Activated naive CD4-positive, alpha-beta T cell treated with anti-CD3 and anti-CD28 coated beads, Interleukin-2, amount 10 ng/mL, durations not matched to agents 7 days and 5 days (primary cell): ENCODE measurements around the gene SH3BP5.
"Not testable (repeated sequence)": the region's sequence is repeated elsewhere in the genome, so short reads cannot be mapped to it uniquely, and the experiment has no call there.

ENCODE experiments used
- CTCF ChIA-PET: fragments of 350-600 bp; sonication (Branson Sonifier 250); formaldehyde crosslinking; loops from one replicate; lab custom pipeline; 2021; ENCODE audit warnings: antibody characterized with exemption; lab: Charles Lee
- DNase-seq: peaks from one replicate; pipeline ENCODE4 v3.0.0-alpha.2; 2020
- H3K27ac Mint-ChIP-seq: one replicate; pipeline ENCODE4 v1.8.0; 2021; ENCODE audit warnings: mild to moderate bottlenecking, moderate library complexity, mixed read lengths
- H3K27me3 Mint-ChIP-seq: one replicate; pipeline ENCODE4 v1.8.0; 2021; ENCODE audit warnings: mild to moderate bottlenecking, mixed read lengths
- H3K36me3 Mint-ChIP-seq: one replicate; pipeline ENCODE4 v1.8.0; 2021; ENCODE audit warnings: mixed read lengths
- H3K4me1 Mint-ChIP-seq: one replicate; pipeline ENCODE4 v1.8.0; 2021; ENCODE audit warnings: mixed read lengths
- H3K4me3 Mint-ChIP-seq: one replicate; pipeline ENCODE4 v1.8.0; 2021; ENCODE audit warnings: mild to moderate bottlenecking, moderate library complexity, mixed read lengths
- H3K9me3 Mint-ChIP-seq: one replicate; pipeline ENCODE4 v1.8.0; 2021; ENCODE audit warnings: mixed read lengths

SH3BP5 gene

GRCh38 chr3:15332405-15333098, at the start of gene SH3BP5:
Gene SH3BP5 (minus strand): TSS chr3:15332586. CDS start chr3:15332408, 178 bp downstream.
- CTCF ChIA-PET, result interaction anchor here (0.6 to 12.6 kb wide), 29 partner anchors 9 to 77 kb away, joined by 3 to 182 read pairs (median 4); no protein-coding TSS in a partner anchor
- Mint-ChIP-seq H3K4me3 (peak within 1 kb of the TSS; percentile 86), H3K4me1 (peaks cover 59% of the 10 kb centered on the region), H3K27me3 (peaks cover 9% of the 10 kb centered on the region), H3K27ac (peak within 1 kb of the TSS; percentile 84), H3K36me3 (peaks cover 36% of the 10 kb centered on the region), H3K9me3 (no peaks in the 10 kb centered on the region)
- peak; percentile 83 for DNase-seq

- DNase-seq, result no peak
- Mint-ChIP-seq H3K4me1 (peaks cover 12% of the 10 kb centered on the region), H3K36me3 (peaks cover 1% of the 10 kb centered on the region), H3K27me3 (no peaks in the 10 kb centered on the region), H3K9me3 (no peaks in the 10 kb centered on the region), H3K4me3 (no peak overlapping the region), H3K27ac (no peak overlapping the region)
- CTCF ChIA-PET, result interaction anchor here (0.6 to 5.5 kb wide), 8 partner anchors 24 to 181 kb away, joined by 3 to 140 read pairs (median 5); no protein-coding TSS in a partner anchor
Observed at GRCh38 chr3:15380980-15381890, 48.8 kb upstream of the SH3BP5 start.

DNA sequence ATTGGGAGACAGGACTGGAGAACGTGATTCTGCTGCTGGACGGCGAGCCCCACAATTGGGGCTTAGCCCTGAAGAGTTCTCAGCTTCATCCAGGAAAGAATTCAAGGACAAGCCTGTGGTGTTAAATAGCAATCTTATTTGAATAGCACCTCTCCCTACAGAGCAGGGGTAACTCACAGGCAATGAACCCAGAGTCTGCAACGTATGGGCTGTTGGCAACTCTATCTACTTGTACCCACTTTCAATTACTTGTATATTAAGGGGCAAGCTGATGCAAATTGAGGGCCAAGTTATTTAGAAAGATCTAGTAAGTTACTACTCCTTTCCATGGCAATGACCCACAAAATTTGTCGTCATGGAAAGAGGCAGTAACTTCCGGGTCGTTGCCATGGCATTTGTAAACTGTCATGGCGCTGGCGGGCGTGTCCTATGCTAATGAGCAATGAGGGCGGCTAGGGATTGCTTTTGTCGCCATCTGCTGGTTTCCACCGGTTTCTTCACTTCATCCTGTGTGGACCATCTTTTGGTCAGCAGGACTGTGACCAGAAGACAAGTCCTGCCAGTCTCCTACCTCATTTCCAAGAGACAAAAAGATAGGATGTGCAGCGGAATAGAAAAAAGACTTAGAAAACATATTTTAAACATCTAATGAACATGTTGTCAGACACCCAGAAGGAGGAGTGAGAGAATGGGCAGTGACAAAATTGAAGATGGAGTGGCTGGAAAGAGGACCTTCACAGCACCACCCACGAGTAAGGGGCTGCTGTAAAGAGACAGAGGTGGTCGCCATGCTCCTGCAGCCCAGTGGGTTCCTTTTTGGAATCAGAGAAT, 45.8 kb upstream of the SH3BP5 start:
- H3K36me3 Mint-ChIP-seq, result peaks cover 1% of the 10 kb centered on the region
- CTCF ChIA-PET, result interaction anchor here (0.7 to 5.5 kb wide), 13 partner anchors 9 to 186 kb away, joined by 3 to 140 read pairs (median 4); partner anchors contain the start of gene SH3BP5

DNA sequence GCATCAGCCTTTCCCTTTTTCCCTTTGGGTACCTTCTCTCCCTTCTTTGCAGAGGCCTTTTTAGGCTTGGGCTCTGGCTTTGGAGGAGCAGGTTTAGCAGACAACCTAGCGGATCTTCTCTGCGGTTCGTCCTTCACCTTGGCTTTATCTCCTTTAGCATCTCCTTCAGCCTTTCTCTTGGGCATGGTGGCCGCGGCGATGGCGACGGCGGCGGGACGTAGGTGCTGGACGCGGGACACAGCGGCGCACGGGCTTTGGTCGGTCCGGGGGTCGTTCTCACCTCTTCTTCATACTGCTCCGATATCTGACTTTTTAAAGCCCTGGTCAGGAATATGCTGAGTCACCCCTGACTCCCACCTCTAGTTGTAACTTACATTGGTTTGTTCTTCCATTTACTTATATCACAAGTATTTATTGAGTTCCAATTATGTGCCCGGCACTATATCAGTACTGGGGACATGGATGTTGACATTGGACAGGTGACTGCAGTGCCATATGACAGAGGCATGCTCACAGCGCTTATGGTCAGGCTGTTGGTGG, 43.1 kb upstream of the SH3BP5 start:
- H3K9me3 Mint-ChIP-seq, result no peaks in the 10 kb centered on the region
- no peak for DNase-seq
- CTCF ChIA-PET, result interaction anchor here (5.5 kb wide), 1 partner anchor 108 kb away, joined by 140 read pairs; no protein-coding TSS in a partner anchor
- peaks cover 1% of the 10 kb centered on the region for H3K36me3 Mint-ChIP-seq
- H3K4me1 Mint-ChIP-seq, result peaks cover 16% of the 10 kb centered on the region
- no peak overlapping the region for H3K4me3 Mint-ChIP-seq
- no peak overlapping the region for H3K27ac Mint-ChIP-seq
- peaks cover 18% of the 10 kb centered on the region for H3K27me3 Mint-ChIP-seq

More for the DNA sequence above, 45.8 kb upstream of the SH3BP5 start:
- Mint-ChIP-seq H3K4me1 (peaks cover 16% of the 10 kb centered on the region), H3K9me3 (no peaks in the 10 kb centered on the region), H3K27me3 (peaks cover 1% of the 10 kb centered on the region), H3K27ac (peak overlapping the region; percentile 78), H3K4me3 (no peak overlapping the region)
- peak; percentile 97 for DNase-seq

- Mint-ChIP-seq H3K9me3 (no peaks in the 10 kb centered on the region), H3K4me3 (no peak overlapping the region), H3K27ac (no peak overlapping the region), H3K27me3 (peaks cover 18% of the 10 kb centered on the region), H3K4me1 (peaks cover 14% of the 10 kb centered on the region), H3K36me3 (peaks cover 1% of the 10 kb centered on the region)
- CTCF ChIA-PET, result no interaction called here
- no peak for DNase-seq
Observed at GRCh38 chr3:15372918-15373317, 40.5 kb upstream of the SH3BP5 start.

- no peak overlapping the region for H3K4me3 Mint-ChIP-seq
- peaks cover 3% of the 10 kb centered on the region for H3K36me3 Mint-ChIP-seq
- peaks cover 16% of the 10 kb centered on the region for H3K4me1 Mint-ChIP-seq
- peaks cover 18% of the 10 kb centered on the region for H3K27me3 Mint-ChIP-seq
- CTCF ChIA-PET, result interaction anchor here (1.2 kb wide), 1 partner anchor 9 kb away, joined by 5 read pairs; no protein-coding TSS in a partner anchor
- DNase-seq, result no peak
- H3K27ac Mint-ChIP-seq, result no peak overlapping the region
- peaks cover 2% of the 10 kb centered on the region for H3K9me3 Mint-ChIP-seq
Observed at GRCh38 chr3:15368561-15369135, 36.3 kb upstream of the SH3BP5 start.

DNA sequence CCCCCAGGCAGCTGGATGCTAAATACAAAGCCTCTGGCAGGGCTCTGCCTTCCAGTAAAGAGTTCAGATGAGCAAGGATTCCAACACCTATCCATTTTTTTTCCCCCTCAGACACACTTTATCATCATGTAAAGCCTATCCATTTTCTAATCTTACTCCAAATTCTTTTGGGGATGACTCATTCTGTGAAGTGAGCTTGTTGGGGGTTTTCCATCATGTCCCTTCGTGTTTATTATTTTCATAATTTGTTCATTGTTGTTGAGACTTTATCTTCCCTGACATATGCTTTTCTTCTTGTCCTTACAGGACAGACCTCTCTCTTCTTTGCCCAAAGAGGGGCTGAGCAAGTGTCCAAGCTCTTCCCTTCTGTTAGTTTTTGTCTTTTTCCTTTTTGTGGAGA, 34.7 kb upstream of the SH3BP5 start:
- peaks cover 2% of the 10 kb centered on the region for H3K9me3 Mint-ChIP-seq
- no peak overlapping the region for H3K27ac Mint-ChIP-seq
- peaks cover 25% of the 10 kb centered on the region for H3K4me1 Mint-ChIP-seq
- DNase-seq, result no peak
- H3K27me3 Mint-ChIP-seq, result peaks cover 10% of the 10 kb centered on the region
- no peak overlapping the region for H3K4me3 Mint-ChIP-seq
- peaks cover 3% of the 10 kb centered on the region for H3K36me3 Mint-ChIP-seq
- CTCF ChIA-PET, result interaction anchor here (1.0 to 1.7 kb wide), 5 partner anchors 11 to 101 kb away, joined by 3 to 9 read pairs (median 4); partner anchors contain the start of gene SH3BP5

- not testable (repeated sequence) for H3K27ac Mint-ChIP-seq, H3K27me3 Mint-ChIP-seq, H3K9me3 Mint-ChIP-seq, H3K4me3 Mint-ChIP-seq, H3K36me3 Mint-ChIP-seq, DNase-seq
- peaks cover 48% of the 10 kb centered on the region for H3K4me1 Mint-ChIP-seq
- CTCF ChIA-PET, result interaction anchor here (1.1 kb wide), 1 partner anchor 313 kb away, joined by 3 read pairs; no protein-coding TSS in a partner anchor
Observed at GRCh38 chr3:15364078-15364477, 31.7 kb upstream of the SH3BP5 start.

GRCh38 chr3:15361494-15362214, 29.3 kb upstream of the SH3BP5 start:
- Mint-ChIP-seq H3K4me1 (peaks cover 54% of the 10 kb centered on the region), H3K9me3 (peaks cover 2% of the 10 kb centered on the region), H3K27me3 (no peaks in the 10 kb centered on the region), H3K4me3 (no peak overlapping the region), H3K27ac (peak overlapping the region; percentile 82), H3K36me3 (peaks cover 3% of the 10 kb centered on the region)
- peak; percentile 46 for DNase-seq
- CTCF ChIA-PET, result interaction anchor here (0.7 to 2.9 kb wide), 7 partner anchors 25 to 94 kb away, joined by 3 to 16 read pairs (median 4); partner anchors contain the start of gene SH3BP5

DNA sequence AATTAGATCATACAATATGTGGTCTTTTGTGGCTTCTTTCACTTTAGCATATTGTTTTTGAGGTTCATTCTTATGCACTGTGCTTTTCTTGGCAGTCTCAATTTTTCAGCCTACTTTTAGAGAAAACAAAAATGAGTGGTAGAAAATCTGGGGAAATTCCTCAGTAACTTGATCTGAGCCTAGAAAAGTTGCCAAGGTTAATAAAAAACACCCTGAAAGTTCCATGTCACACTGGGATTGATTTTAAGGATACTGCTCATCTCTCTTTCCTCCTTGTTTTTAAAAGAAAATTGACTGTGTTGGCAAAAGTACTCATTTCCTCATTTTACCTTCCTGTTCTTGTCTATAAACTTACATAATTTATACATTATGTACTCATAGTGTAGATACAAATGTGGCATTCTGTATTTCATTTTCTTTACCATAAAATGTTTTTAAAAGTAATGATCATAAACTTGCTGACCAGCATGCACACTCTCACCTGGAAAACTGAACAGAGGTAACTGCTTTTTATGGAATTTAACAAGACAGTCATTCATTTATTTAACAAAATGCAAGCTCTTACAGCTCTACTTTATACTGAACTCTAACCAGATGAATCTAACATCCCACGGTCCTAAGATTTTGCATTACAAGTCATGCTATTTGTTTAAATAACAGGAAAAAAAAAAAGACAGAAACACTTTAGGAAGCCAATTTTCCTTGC, 28.6 kb upstream of the SH3BP5 start:
- peak overlapping the region; percentile 82 for H3K27ac Mint-ChIP-seq
- CTCF ChIA-PET, result interaction anchor here (0.6 to 2.9 kb wide), 8 partner anchors 24 to 93 kb away, joined by 3 to 16 read pairs (median 4); partner anchors contain the start of gene SH3BP5
- peaks cover 62% of the 10 kb centered on the region for H3K4me1 Mint-ChIP-seq
- peaks cover 6% of the 10 kb centered on the region for H3K36me3 Mint-ChIP-seq
- no peak for DNase-seq
- no peak overlapping the region for H3K4me3 Mint-ChIP-seq
- H3K9me3 Mint-ChIP-seq, result peaks cover 2% of the 10 kb centered on the region
- no peaks in the 10 kb centered on the region for H3K27me3 Mint-ChIP-seq

DNA sequence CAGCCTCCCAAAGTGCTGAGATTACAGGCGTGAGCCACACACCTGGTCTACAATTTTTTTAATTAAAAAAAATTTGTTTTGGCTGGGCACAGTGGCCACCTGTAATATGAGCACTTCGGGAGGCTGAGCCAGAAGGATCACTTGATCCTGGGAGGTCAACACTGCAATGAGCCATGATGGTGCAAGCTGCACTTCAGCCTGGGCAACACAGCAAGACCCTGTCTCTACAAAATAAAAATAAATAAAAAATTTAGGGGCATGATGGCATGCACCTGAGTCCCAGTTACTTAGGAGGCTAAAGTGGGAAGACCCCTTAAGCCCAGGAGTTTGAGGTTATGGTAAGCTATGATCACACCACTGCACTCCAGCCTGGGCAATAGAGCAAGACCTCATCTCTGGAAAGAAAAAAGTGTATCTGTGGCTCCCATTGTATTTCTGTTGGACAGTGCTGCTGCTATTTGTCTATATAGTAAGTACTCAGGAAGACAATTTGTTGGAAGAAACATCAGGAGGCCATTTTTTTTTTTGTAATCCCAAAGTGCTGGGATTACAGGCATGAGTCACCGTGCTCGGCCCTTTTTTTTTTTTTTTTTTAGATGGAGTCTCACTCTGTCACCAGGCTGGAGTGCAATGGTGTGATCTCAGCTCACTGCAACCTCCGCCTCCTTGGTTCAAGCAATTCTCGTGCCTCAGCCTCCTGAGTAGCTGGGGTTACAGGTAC, 27.5 kb upstream of the SH3BP5 start:
- Mint-ChIP-seq H3K27ac (no peak overlapping the region), H3K36me3 (peaks cover 4% of the 10 kb centered on the region), H3K27me3 (no peaks in the 10 kb centered on the region), H3K9me3 (peaks cover 2% of the 10 kb centered on the region), H3K4me3 (no peak overlapping the region), H3K4me1 (peaks cover 73% of the 10 kb centered on the region)
- CTCF ChIA-PET, result interaction anchor here (0.6 to 0.7 kb wide), 2 partner anchors 81 to 197 kb away, joined by 3 to 4 read pairs; no protein-coding TSS in a partner anchor
- DNase-seq, result no peak
